Thyroid gland (tissue), 4 donors: ENCODE measurements around the gene PCDHGC5.

Experiments
- CTCF ChIP-seq, 6 experiments: fragments of 200-600 bp in 3 of 6; fragments of 450-650 bp in 3 of 6; sonication (generic) in 3 of 6; IDR thresholded peaks; one replicate each; pipeline ENCODE4 v1.5.1; 2016 to 2019; ENCODE audit warnings: antibody characterized with exemption in 6 of 6, mild to moderate bottlenecking in 2 of 6, inconsistent platforms in 1 of 6, moderate library complexity in 1 of 6
- POLR2A ChIP-seq, 2 donors: fragments of 450-650 bp; IDR thresholded peaks; one replicate each; pipeline ENCODE4 v1.6.1; 2017; ENCODE audit warnings: antibody characterized with exemption in 2 of 2, mild to moderate bottlenecking in 2 of 2, moderate library complexity in 1 of 2

GRCh38 chr5:141491323-141492167 is 2.7 kb downstream of the PCDHGC5 start:
- TF ChIP-seq CTCF (IDR thresholded peaks at IDR 0.05) (no peak), POLR2A (IDR thresholded peaks at IDR 0.05) (no peak)
